DMS79 (cell line): ENCODE data around the gene SETD7.
"Not testable (repeated sequence)": the region's sequence is repeated elsewhere in the genome, so short reads cannot be mapped to it uniquely, and the experiment has no call there.

ENCODE experiments used
- DNase-seq: peaks from one replicate; lab custom pipeline; 2025; lab: John Stamatoyannopoulos, UW

SETD7 gene

GRCh38 chr4:139468756-139469155 lies 87.3 kb downstream of the SETD7 start:
- not testable (repeated sequence) for DNase-seq

GRCh38 chr4:139465922-139466321 lies 90.1 kb downstream of the SETD7 start:
- DNase-seq = no peak

DNA sequence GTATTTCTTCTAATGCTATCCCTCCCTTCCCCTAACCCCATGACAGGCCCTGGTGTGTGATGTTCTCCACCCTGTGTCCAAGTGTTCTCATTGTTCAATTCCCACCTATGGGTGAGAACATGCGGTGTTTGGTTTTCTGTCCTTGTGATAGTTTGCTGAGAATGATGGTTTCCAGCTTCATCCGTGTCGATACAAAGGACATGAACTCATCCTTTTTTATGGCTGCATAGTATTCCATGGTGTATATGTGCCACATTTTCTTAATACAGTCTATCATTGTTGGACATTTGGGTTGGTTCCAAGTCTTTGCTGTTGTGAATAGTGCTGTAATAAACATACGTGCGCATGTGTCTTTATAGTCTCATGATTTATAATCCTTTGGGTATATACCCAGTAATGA lies 91.5 kb downstream of the SETD7 start:
- not testable (repeated sequence) for DNase-seq

- no peak for DNase-seq
These were observed 94.9 kb downstream of the SETD7 start for GRCh38 chr4:139461022-139461628.

- no peak for DNase-seq
These were observed 95.5 kb downstream of the SETD7 start for GRCh38 chr4:139460565-139460964.

DNA sequence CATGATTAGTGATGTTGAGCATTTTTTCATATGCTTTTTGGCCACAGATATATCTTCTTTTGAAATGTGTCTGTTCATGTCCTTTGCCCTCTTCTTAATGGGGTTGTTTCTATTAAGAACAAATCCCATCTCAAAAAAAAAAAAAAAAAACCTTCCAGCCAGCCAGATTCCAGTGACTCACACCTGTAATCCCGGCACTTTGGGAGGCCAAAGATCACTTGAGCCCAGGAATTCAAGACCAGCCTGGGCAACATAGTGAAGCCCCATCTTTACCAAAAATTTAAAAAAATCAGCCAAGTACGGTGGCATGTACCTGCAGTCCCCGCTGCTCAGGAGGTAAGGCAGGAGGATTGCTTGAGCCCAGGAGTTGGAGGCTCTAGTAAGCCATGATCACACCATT lies 97.0 kb downstream of the SETD7 start:
- no peak for DNase-seq

- DNase-seq = no peak
These were observed 97.5 kb downstream of the SETD7 start for GRCh38 chr4:139458543-139458942.

DNA sequence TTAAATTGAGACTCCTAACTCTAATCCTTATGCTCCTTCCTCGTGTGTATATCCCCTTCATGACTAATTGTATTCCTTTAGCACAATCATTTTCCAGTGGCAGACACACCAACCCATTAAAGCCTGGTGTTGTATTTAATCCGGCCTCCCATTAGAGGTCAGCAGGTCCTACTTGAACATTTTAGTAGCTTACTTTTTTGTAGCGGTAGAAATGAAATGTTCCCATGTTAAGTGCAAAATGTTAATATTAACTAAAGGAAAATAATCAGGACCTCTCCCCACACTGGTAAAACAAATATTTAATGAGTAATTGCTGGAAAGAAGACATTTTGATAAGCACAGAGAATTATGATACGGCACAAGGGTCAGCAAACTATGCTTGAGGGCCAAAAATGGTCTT lies 98.7 kb downstream of the SETD7 start:
- DNase-seq = no peak

GRCh38 chr4:139455126-139455538 lies 100.9 kb downstream of the SETD7 start:
- DNase-seq = no peak

GRCh38 chr4:139454111-139455045 lies 101.6 kb downstream of the SETD7 start, which contains the start of gene RAB33B:
Gene RAB33B (plus strand): TSS chr4:139454121. CDS start chr4:139454196, 75 bp downstream.
- no peak for DNase-seq

DNA sequence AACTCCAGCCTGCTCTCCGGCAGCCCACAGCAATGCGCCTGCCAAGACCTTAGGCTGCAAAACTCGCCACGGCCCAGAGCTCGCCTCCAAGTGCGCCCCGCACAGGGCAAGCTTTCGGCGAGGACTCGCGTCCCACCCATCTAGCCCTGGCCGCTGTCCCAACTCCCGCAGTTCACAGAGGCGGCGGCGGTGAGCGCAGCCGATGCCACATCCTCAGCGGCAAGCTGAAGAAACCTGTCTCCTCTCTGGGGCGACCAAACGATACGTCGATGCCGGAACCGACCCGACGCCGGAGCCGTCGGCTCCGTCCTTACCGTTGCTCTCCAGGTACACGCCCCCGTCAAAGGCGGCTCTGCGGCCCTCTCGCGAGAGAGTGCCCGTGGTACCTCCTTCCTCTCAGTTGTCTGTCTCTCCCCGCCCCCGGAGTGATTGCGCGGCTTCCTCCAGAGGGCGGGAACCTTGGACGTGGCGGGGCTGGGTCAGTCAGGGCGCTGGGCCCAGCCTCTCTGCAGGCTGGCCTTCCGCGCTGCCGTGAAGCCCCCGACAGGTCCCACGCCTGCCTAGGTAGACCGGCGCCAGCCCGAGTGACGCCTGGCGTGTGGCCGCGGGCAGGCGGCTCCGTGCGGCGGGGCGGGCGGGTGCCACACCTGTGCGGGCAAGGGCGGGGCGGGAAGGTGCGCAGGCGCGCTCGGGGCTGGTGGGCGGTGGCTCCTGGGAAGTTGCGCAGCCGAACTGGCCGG lies 102.5 kb downstream of the SETD7 start:
- DNase-seq = peak; percentile 92

GRCh38 chr4:139453041-139453370 lies 103.0 kb downstream of the SETD7 start:
- peak; percentile 23 for DNase-seq

DNA sequence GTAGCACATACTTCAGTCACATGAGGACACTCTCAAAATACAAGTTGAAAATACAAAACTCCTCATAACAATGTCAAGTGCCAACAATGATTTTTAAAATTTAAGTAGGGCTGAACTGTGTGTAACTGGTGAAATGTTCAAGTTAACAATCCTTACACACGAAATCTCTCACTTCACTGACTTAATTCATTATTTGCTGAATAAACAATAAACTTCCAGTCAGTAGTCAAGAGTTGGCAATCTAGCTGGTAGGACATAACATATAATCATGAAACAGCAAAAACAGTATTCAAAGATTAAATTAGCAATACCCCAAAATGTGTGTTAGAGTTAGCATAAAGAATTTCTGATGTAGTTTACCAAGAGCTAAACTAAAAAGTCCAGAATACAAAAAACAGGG lies 104.0 kb downstream of the SETD7 start:
- DNase-seq = no peak

DNA sequence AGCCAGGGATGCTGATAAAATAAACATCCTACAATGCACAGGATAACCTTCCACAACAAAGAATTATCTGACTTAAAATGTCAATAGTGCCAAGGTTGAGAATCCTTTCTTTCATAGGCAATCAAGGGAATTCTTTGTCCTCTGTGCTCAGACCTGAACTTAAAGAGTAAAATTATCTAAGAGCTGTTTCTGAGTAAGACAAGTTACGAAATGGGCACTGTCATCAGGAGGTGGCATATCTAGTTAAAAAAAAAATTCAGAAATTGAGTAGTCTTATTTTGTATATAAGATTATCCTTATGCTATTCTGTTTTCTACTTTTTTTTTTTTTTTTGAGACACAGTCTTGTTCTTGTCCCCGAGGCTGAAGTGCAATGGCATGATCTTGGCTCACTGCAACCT lies 105.4 kb downstream of the SETD7 start:
- no peak for DNase-seq

GRCh38 chr4:139447078-139447477 lies 108.9 kb downstream of the SETD7 start:
- DNase-seq = not testable (repeated sequence)
